ENCODE measurements around the gene CCKAR. TPM values are rescaled to one million over a fixed set of nuclear protein-coding genes. Genes with fewer than 3 reads are reported as not detected.

The CCKAR gene
- total RNA-seq, 1 donor from 2014 or later = not detected

DNA sequence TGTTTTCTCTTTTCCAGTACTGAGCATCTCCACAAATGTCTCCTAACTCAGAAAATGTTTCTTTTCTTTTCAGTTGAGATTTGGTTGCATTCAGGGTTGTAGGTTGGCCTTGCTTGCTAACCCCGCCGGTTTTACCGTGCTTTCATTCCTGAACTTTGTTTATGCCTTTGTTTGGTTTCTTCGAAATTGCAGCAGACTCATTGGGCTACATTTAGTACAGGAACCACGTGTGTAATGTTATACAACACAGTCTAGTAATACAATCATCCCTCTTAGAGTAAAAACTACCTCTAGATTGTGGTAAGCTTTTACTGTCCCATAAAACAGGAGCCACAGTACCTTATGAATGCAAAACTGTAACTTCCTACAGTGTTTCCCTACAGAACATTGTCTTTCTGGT, 57.9 kb downstream of the CCKAR start:
- DNase-seq (no peak), ATAC-seq (no peak)
- intact Hi-C loops (cut with micrococcal nuclease) = no loop called here

DNA sequence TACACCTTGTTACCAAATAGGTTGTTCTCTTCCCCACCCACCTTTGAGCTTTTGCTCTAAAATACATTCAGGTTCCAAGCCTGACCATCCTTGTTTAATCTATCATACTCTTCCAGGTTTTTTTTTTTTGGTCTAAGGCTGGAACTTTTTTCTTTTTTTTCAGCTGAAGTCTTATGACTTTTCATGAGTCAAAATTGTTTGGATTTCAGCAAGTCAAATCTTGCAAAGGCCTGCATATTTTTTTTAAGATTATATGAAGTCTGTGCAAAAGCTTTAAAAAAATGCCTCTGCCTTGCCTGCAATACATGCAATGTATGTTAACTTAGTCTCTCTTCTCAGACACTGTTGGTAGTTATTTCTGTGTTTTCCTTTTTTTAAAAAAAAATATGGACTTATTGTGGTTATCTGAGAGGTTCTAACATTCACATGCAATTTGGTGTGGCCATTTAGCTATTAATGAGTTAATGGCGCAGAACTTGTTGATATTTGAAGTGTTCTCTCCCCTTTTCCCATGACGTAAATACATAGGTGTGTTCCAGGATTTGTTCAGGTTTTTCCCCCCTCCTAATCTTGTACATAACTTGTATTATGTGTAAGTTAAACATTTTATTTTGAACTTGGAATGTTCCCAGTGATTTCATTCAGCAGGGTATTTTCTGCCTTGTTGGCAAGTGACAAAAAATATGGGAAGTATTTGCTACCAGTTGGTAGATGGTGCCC, 58.7 kb downstream of the CCKAR start:
- ATAC-seq (no peak), DNase-seq (no peak)
- intact Hi-C loops (cut with micrococcal nuclease) = no loop called here

Other genes starting within 250 kb of the CCKAR start
- gene RBPJ, start 169.5 kb downstream of the CCKAR start, total RNA-seq = 48.4 TPM
- 6.5 TPM for gene TBC1D19, start 93.6 kb upstream of the CCKAR start, total RNA-seq